NCI-H2081 treated with DMSO at 0.1 percent for 48 hours (cell line): ENCODE results near the gene ZSCAN5B.
"Not testable (repeated sequence)": the region's sequence is repeated elsewhere in the genome, so short reads cannot be mapped to it uniquely, and the experiment has no call there.

ENCODE experiments used
- DNase-seq: peaks from one replicate; lab custom pipeline; 2025; lab: John Stamatoyannopoulos, UW

Gene ZSCAN5B

GRCh38 chr19:56197646-56198045, at the start of gene ZSCAN5B:
ZSCAN5B (minus strand) TSS chr19:56197783; CDS start chr19:56193052, 4,731 bp downstream.
- not testable (repeated sequence) for DNase-seq

GRCh38 chr19:56245764-56246163, 48.2 kb upstream of the ZSCAN5B start:
- not testable (repeated sequence) for DNase-seq

- DNase-seq: no peak
Observed at GRCh38 chr19:56245121-56245740, 47.6 kb upstream of the ZSCAN5B start.

- DNase-seq: no peak
Observed at GRCh38 chr19:56223481-56223880, 25.9 kb upstream of the ZSCAN5B start.

- DNase-seq: no peak
Observed at GRCh38 chr19:56222901-56223300, 25.3 kb upstream of the ZSCAN5B start.

- DNase-seq: no peak
Observed at GRCh38 chr19:56221851-56222250, 24.3 kb upstream of the ZSCAN5B start.

GRCh38 chr19:56221442-56221841, 23.9 kb upstream of the ZSCAN5B start:
- DNase-seq: not testable (repeated sequence)

GRCh38 chr19:56218961-56219360, 21.4 kb upstream of the ZSCAN5B start:
- no peak for DNase-seq

GRCh38 chr19:56217039-56217949, 19.7 kb upstream of the ZSCAN5B start:
- DNase-seq: peak; percentile 30

- DNase-seq: no peak
Observed at GRCh38 chr19:56211718-56212117, 14.1 kb upstream of the ZSCAN5B start.

- DNase-seq: not testable (repeated sequence)
Observed at GRCh38 chr19:56210036-56210435, 12.5 kb upstream of the ZSCAN5B start.

GRCh38 chr19:56209091-56209490, 11.5 kb upstream of the ZSCAN5B start:
- DNase-seq: no peak

GRCh38 chr19:56207581-56207980, 10.0 kb upstream of the ZSCAN5B start:
- not testable (repeated sequence) for DNase-seq

- DNase-seq: no peak
Observed at GRCh38 chr19:56201973-56202372, 4.4 kb upstream of the ZSCAN5B start, which contains the start of gene ZSCAN5C. ZSCAN5C (plus strand) TSS chr19:56202273; CDS start chr19:56205914, 3,641 bp downstream.

GRCh38 chr19:56199687-56200086, 2.1 kb upstream of the ZSCAN5B start:
- DNase-seq: no peak

GRCh38 chr19:56193981-56194640, 3.5 kb downstream of the ZSCAN5B start:
- DNase-seq: no peak

GRCh38 chr19:56191711-56192110, 5.9 kb downstream of the ZSCAN5B start:
- DNase-seq: no peak

- DNase-seq: no peak
Observed at GRCh38 chr19:56191115-56191514, 6.5 kb downstream of the ZSCAN5B start.

- no peak for DNase-seq
Observed at GRCh38 chr19:56189785-56190184, 7.8 kb downstream of the ZSCAN5B start.

- no peak for DNase-seq
Observed at GRCh38 chr19:56177564-56178243, 19.9 kb downstream of the ZSCAN5B start.

- DNase-seq: no peak
Observed at GRCh38 chr19:56176881-56177280, 20.7 kb downstream of the ZSCAN5B start.

GRCh38 chr19:56176310-56176709, 21.3 kb downstream of the ZSCAN5B start:
- DNase-seq: not testable (repeated sequence)
